CD4-positive, alpha-beta T cell treated with Interleukin-17A for 4 hours (primary cell): ENCODE measurements around the gene STX8.

Experiments
- DNase-seq: peaks from one replicate; pipeline ENCODE4 v3.0.0-alpha.2; 2020; ENCODE audit warnings: mixed read lengths

Gene STX8

DNA sequence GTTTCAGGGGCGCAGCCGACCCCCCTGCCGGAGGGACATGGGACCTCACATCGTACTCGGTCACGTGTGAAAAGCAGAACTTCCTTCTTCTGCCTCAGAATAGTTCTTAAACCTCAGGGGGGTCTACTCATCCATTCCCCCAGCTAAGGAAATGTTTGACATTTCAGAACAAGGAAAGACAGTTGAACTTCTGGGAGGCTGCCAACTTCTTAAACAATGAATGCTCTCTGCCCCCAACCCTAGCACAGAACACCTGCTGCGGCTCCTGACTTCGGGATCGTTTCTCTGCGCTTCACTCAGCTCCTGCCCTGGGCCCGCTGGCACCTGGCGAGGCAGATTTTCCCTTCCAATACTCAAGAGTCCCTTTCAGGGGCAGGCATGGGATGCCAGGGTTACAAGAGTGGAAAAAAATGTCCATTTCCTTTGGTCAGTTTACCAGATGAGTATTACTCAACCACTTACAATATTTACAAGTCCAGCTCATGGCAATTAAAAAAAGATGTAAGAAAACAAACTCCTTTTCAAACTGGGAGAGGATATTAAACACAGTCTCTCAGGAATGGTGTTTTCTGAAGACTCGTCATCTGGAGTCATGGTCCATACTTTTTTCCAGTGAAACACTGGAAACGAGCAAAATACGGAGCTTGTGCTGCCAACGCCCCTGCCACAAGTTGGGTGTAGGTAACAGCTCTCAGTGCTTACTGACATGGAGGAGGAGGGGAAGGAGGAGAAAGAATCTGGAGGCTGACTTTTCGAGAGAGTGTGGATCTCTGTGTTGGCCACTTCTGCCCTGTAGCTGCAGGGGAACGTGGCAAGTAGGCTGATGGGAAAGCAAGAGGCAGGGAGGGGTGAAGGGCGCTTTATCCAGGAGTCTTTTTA, 318.6 kb downstream of the STX8 start:
- DNase-seq, result no peak

GRCh38 chr17:9256361-9256750, 319.3 kb downstream of the STX8 start:
- no peak for DNase-seq

GRCh38 chr17:9255833-9256232, 319.8 kb downstream of the STX8 start:
- no peak for DNase-seq

- DNase-seq, result no peak
Measured at GRCh38 chr17:9254841-9255240, 320.8 kb downstream of the STX8 start.

DNA sequence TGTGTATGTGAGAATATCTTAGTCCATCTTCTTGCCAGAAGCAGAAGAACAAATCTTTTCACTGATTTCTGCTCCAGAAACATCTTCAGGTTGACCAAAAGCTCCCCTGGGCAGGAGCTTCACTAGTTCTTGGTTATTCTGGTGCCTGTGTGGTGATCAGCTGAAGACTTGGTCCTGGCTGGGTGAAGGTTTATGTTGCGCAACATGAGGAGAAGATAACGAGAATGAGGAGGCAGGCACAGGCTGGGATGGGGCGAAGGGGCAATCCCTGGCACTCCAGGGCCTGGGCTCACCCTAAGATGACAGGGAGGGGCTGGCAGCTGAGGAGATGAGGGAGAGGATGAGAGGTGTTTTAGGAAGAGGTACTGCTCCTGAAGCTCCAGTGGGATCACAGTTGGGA, 322.3 kb downstream of the STX8 start:
- no peak for DNase-seq

GRCh38 chr17:9251273-9251672, 324.3 kb downstream of the STX8 start:
- no peak for DNase-seq

DNA sequence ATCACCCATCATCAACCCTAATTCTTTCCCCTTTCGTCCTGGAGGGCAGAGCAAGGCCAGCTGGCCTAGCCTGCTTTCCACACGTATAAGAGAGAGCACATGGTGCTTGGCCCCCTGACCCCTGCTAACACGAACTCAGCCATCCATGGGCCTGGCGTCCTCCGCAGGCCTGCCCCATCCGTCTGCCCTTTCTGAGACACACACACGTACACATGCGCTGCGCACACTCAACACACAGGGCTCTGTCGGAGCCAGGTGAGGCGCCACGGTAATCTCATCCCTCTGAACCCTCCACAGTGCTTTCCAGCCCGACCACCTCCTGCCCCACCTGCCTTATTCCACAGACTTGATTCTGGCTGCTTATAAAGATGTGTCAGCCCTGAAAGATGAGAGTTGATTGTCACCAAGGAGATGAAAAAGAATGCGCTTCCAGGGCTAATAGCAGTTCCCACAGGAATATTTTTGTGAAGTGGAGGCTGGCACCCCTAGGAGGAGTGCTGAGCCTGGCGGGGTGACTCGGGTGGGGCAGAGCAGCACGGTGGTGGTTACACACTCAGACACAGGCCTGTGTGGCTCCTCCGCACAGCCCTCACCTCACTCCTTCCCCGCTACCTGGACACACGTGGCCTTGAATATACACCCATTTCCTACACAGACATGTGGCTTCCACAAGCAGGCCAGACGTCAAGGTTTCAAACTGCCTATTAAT, 326.2 kb downstream of the STX8 start:
- DNase-seq, result no peak

DNA sequence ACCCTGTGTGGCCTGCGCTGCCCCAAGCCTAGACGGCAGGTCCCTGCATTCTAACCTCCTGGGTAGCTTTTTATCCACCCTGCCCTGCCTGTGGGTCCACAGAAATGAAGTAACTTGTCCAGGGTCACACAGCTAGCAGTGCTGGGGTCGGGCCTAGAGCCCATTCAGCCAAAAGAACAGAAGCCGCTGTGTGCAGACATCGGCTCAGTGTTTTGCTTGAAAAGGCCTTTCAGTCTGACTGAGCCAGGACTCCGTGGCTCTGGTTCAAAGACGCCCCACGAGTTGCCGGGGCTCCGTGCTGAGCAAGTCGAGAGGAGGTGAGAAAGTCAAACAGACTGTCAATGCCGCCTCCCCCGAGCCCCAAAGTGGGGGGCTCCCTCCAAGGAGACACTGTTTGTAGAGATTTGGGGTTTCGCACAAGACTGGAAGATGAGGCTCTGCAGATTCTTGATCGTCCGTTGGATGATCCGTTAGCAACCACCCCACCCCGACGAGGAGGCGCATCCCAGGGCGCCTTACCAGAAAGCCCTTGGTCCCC, 328.1 kb downstream of the STX8 start:
- no peak for DNase-seq

DNA sequence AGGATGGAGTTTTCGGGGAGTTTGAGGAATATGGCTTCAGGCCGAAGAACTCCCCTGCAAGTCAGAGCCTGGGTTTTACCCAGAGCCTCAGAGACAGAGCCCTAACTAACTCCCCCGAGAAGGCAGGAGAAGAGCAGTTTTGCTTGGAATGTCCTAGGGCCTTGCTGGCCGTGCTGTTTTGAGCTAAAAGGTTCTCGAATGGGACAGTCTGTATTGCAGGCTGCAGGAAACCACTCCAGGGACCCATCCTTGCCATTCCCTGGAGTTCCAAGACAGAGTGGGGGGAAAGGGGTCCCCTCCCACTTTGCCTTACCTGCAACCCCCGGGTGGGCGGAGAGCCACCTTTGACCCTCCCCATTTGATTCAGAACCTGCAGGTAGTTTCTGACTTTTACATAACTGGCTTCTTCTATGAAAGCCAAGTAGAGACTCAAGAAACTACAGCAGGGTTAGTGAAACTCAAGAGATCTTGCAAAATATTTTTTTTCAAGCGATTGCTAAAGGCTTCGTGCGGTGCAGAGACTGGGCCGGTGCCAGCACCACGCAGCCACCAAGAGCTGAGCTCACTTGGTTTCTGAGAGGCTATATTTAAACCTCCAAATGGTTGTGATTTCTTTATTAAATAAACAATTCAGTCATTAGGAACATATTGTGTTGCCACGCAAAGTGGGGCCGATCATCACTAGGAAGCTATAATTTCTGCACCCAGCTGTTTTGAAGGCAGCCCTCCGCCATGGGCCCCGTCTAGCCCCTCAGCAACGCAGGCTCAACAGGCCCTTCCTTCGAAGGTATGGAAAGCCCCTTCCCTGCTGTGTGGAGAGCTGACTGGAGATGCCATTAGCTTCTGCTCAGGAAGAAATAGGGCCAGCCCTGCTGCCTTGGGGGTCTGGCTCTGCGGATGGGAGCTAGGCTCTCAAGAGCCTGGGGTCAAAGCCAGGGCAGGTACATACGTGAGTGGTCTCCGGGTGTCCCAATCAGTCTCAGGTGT, 331.3 kb downstream of the STX8 start:
- DNase-seq, result no peak

- DNase-seq, result no peak
Measured at GRCh38 chr17:9242983-9243382, 332.6 kb downstream of the STX8 start.

- no peak for DNase-seq
Measured at GRCh38 chr17:9242497-9242881, 333.1 kb downstream of the STX8 start.

DNA sequence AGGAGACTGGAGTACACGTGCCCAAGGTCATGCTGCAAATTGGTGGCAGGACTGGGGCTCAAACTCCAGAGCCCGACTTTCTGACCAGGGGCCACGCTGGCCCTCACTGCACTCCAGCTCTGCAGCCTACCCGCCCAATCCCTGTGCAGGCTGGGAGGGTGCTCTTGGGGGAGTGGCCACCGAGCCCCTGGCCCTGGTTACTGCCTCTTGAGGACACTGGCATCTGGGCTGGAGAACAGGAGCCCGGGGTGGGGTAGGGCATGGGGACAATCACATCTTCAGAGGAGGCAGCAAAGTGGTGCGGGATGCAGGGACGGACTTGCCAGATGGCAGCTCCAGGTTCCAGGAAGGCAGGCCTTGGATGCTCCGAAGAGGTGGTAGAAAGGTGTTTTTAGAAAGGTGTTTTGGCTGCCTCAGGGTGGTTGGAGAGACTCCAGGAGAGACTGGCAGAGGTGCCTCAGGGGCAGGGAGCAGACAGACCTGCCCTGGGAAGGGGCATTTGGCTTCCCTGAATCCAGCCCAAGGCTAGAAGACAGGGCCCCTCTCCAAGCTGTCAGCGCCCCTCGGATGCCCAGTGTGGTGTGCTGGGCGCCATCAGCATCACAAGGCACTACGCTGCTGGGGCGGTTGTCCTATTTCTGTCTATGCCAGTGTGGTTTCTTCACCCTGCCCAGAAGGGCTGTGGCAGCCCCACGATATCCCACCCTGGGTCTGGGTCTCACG, 333.7 kb downstream of the STX8 start:
- DNase-seq, result no peak

DNA sequence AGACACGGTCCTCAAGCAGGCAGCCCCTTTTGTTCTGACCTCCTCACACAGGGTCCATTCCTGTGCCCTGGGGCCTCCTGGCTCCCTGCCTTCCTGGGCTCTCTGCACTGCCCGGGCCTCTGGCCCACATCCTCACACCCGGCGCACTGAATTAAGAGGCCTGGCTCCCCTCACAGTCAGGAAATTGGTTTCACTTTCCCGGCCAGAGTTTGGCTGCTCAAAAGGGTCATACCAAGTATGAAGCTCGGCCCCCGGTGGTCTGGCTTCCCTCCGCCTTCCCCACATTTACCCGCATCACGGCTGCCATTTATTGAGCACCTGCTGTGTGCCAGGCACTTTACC, 334.3 kb downstream of the STX8 start:
- no peak for DNase-seq

GRCh38 chr17:9240659-9241370, 334.8 kb downstream of the STX8 start:
- DNase-seq, result no peak

GRCh38 chr17:9239793-9240658, 335.6 kb downstream of the STX8 start:
- peak; percentile 79 for DNase-seq

GRCh38 chr17:9239246-9239792, 336.3 kb downstream of the STX8 start:
- no peak for DNase-seq

GRCh38 chr17:9238340-9239245, 337.0 kb downstream of the STX8 start:
- DNase-seq, result no peak

- DNase-seq, result no peak
Measured at GRCh38 chr17:9237661-9238301, 337.8 kb downstream of the STX8 start.

DNA sequence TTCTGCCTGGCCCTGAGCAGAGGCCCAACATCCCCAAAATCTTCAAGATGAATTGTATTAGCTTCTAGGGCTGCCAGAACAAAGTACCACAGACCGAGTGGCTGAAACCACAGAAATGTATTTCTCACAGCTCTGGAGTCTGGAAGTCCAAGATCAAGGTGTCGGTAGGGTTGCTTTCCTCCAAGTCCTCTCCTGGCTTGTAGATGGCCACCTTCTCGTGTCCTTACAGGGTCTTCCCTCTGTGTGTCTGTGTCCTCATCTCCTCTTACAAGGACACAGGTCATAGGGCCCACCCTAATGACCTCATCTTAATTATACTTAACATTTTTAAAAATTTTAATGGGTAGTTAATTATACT, 338.6 kb downstream of the STX8 start:
- no peak for DNase-seq
